IPS-15b (cell line): ENCODE data around the gene SIN3A.

ENCODE experiments used
- H3K27me3 ChIP-seq: one replicate; pipeline ENCODE4 v1.6.1; 2013; ENCODE audit warnings: low read length; ENCODE audit not compliant: control insufficient read depth, insufficient read depth
- H3K36me3 ChIP-seq: one replicate; pipeline ENCODE4 v1.6.1; 2013; ENCODE audit warnings: low read length; ENCODE audit not compliant: control insufficient read depth, insufficient read depth
- H3K4me1 ChIP-seq: one replicate; pipeline ENCODE4 v1.6.1; 2013; ENCODE audit warnings: mild to moderate bottlenecking, low read length; ENCODE audit not compliant: control insufficient read depth, insufficient read depth
- H3K4me3 ChIP-seq: one replicate; pipeline ENCODE4 v1.5.1; 2013; ENCODE audit warnings: low read depth, low read length
- H3K9ac ChIP-seq: one replicate; pipeline ENCODE4 v1.6.1; 2013; ENCODE audit warnings: low read depth, mild to moderate bottlenecking, low read length
- H3K9me3 ChIP-seq: one replicate; pipeline ENCODE4 v1.6.1; 2013; ENCODE audit warnings: mild to moderate bottlenecking, low read length; ENCODE audit not compliant: control insufficient read depth, insufficient read depth

The SIN3A gene

DNA sequence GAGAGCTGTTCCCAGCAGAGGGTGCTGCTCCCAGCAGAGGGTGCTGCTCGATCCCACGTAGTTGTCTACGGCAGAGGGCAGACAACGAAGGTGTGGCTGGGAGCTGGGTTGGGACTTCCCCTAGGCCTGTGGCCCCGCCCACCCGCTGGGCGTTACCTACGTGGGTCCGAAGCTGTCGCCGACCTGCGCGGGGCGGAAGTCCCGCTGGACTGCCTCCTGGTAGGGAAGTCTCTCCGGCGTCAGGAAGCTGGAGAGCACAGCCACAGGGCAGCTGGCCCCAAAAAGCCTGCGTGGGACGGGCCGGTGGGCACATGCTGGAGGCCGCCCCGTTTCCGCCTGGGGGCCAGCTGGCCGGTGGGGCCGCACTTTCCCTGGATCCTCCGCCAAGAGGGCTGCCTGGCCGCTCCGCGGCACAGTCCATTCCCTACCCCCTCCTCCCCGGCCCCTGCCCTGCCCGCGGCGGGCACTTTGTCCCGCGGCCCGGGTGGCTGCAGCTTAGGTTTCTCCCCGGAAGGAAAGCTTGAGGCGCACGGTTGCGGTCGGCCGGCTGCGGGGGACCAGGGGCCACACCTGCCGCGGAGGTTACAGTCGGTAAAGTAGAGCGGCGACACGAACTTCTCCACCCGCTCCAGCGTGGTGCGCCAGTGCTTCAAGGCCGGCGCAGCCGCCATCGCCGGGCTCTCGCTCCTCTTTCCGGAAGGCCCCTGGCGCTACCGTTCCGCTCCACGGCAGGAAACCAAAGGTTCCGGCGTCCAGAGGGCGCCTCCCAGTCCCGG lies 83.4 kb downstream of the SIN3A start, which contains the start of gene MAN2C1:
MAN2C1 (minus strand) TSS at position 695 of the 776 bp plus-strand sequence; CDS start at position 671, 24 bp downstream.
- no peaks in the 10 kb centered on the region for H3K27me3 ChIP-seq
- H3K4me3 ChIP-seq: peak within 1 kb of the TSS; percentile 87
- no peaks in the 10 kb centered on the region for H3K9me3 ChIP-seq
- peak within 1 kb of the TSS; percentile 92 for H3K9ac ChIP-seq
- H3K36me3 ChIP-seq: peaks cover 19% of the 10 kb centered on the region
- peaks cover 9% of the 10 kb centered on the region for H3K4me1 ChIP-seq

DNA sequence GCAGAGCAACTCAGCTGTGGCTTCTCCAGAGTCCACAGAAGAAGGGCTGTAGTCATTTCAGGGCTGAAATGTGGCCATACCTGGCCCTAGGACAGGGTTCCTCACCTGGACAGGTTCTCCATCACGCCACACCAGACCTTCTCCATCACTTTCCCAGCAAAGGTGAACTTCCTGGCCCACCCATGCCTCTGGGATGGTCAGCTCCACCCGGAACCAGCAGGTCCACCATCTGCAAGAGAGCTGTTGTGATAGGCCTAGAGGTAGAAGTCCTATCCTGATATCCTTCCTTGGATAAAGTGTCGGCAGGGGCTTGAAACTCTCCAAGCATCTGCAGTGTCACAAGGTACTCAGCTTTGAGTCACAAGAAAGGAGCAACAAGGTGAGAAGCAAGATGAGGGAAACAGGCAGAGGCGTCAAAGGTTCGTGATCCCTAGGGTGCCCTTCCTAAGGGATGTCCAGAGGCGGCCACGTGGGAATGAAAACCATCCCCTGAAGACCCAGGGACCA lies 84.0 kb downstream of the SIN3A start:
- Histone ChIP-seq H3K36me3 (peaks cover 23% of the 10 kb centered on the region), H3K9me3 (no peaks in the 10 kb centered on the region), H3K27me3 (no peaks in the 10 kb centered on the region), H3K4me3 (peak overlapping the region; percentile 87), H3K9ac (no peak overlapping the region), H3K4me1 (peaks cover 9% of the 10 kb centered on the region)

DNA sequence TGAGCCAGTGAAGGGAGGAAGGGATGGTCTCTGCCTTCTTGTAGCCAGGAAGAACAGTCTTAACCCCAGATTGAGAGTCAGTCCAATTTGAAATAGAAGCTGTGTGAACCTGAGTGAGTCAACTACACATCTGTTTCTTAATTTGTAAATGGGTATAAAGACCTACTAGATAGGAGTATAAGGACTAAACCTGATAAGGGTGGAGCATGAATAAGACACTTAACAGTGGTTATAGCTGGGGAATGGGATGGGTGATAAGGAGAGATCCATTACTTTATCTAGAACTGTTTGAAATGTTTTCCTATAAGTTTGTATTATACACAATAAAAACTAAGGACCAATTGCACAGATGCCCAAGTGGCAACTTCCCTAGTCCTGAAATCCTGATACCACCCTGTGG lies 84.5 kb downstream of the SIN3A start:
- Histone ChIP-seq H3K36me3 (peaks cover 27% of the 10 kb centered on the region), H3K4me1 (peaks cover 9% of the 10 kb centered on the region), H3K27me3 (no peaks in the 10 kb centered on the region), H3K4me3 (no peak overlapping the region), H3K9me3 (no peaks in the 10 kb centered on the region), H3K9ac (no peak overlapping the region)

DNA sequence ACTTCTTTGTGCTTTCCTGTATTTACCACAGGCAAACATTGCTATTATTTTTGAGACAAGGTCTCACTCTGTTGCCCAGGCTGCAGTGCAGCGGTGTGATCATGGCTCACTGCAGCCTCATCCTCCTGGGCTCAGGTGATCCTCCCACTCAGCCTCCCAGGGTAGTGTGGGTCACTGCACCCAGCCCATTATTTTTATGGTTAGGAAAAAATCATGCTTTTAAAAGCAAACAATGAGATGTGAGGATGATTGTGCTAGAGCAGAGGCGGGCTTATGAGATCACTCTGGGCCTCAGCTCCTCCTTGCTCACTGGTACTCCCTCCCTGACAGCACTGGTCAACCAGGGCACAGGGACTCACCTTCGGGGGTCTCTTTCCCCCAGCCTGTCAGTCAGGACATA lies 85.3 kb downstream of the SIN3A start:
- H3K9ac ChIP-seq: no peak overlapping the region
- peaks cover 9% of the 10 kb centered on the region for H3K4me1 ChIP-seq
- no peaks in the 10 kb centered on the region for H3K27me3 ChIP-seq
- no peaks in the 10 kb centered on the region for H3K9me3 ChIP-seq
- peaks cover 29% of the 10 kb centered on the region for H3K36me3 ChIP-seq
- H3K4me3 ChIP-seq: no peak overlapping the region

DNA sequence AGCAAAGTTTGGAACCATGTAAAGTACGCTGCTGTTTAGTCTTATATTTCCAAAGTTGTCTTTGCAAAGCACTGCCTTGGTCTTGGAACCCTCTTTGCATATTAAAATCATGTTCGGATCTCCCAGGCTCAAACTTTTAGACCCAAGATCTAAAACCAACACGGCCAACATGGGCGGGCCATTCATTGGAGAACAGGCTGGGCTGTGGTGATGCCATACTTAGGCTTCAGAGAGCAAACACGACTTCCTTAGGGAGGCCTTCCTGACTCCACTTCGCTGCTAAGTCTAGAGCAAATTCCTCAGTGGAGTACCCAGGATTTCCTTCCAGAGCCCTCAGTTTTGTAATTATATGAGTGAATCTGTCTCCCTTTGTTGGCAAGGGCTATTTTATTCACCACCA lies 86.6 kb downstream of the SIN3A start:
- Histone ChIP-seq H3K9me3 (no peaks in the 10 kb centered on the region), H3K4me1 (peaks cover 9% of the 10 kb centered on the region), H3K36me3 (peaks cover 37% of the 10 kb centered on the region), H3K4me3 (no peak overlapping the region), H3K27me3 (no peaks in the 10 kb centered on the region), H3K9ac (no peak overlapping the region)

DNA sequence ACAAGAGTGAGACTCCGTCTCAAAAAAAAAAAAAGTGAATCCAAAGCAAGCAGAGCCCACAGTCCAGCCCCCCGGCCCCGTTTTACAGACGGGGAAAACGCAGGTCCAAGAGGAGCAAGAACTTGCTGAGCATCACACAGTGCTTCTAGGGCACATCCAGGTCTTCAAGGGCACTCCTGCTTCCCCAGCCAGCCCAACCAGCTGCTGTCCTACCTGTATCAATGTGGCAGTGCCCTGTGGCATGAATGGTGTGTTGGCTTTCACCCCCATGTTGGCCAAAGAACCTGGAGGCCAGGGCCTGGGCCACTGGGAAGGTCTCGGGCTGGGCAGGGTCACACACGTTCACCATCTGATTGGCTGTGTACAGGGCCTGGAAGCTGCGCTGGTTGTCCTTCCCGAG lies 87.7 kb downstream of the SIN3A start:
- Histone ChIP-seq H3K4me3 (no peak overlapping the region), H3K9ac (no peak overlapping the region), H3K27me3 (no peaks in the 10 kb centered on the region), H3K9me3 (no peaks in the 10 kb centered on the region), H3K36me3 (peaks cover 45% of the 10 kb centered on the region), H3K4me1 (peaks cover 5% of the 10 kb centered on the region)

- H3K9me3 ChIP-seq: no peaks in the 10 kb centered on the region
- H3K4me1 ChIP-seq: peaks cover 5% of the 10 kb centered on the region
- no peak overlapping the region for H3K4me3 ChIP-seq
- H3K36me3 ChIP-seq: peaks cover 51% of the 10 kb centered on the region
- no peaks in the 10 kb centered on the region for H3K27me3 ChIP-seq
- H3K9ac ChIP-seq: no peak overlapping the region
Observed at GRCh38 chr15:75362642-75363249, 88.7 kb downstream of the SIN3A start.

- Histone ChIP-seq H3K9ac (no peak overlapping the region), H3K9me3 (no peaks in the 10 kb centered on the region), H3K4me3 (no peak overlapping the region), H3K4me1 (no peaks in the 10 kb centered on the region), H3K36me3 (peaks cover 51% of the 10 kb centered on the region), H3K27me3 (no peaks in the 10 kb centered on the region)
Observed at GRCh38 chr15:75361989-75362641, 89.4 kb downstream of the SIN3A start.

GRCh38 chr15:75361361-75361988 lies 90.0 kb downstream of the SIN3A start:
- H3K9ac ChIP-seq: no peak overlapping the region
- H3K4me3 ChIP-seq: no peak overlapping the region
- H3K27me3 ChIP-seq: no peaks in the 10 kb centered on the region
- peaks cover 57% of the 10 kb centered on the region for H3K36me3 ChIP-seq
- H3K9me3 ChIP-seq: no peaks in the 10 kb centered on the region
- H3K4me1 ChIP-seq: no peaks in the 10 kb centered on the region

GRCh38 chr15:75360856-75361255 lies 90.6 kb downstream of the SIN3A start:
- H3K9ac ChIP-seq: no peak overlapping the region
- H3K4me3 ChIP-seq: no peak overlapping the region
- H3K4me1 ChIP-seq: no peaks in the 10 kb centered on the region
- H3K36me3 ChIP-seq: peaks cover 54% of the 10 kb centered on the region
- no peaks in the 10 kb centered on the region for H3K9me3 ChIP-seq
- H3K27me3 ChIP-seq: no peaks in the 10 kb centered on the region

DNA sequence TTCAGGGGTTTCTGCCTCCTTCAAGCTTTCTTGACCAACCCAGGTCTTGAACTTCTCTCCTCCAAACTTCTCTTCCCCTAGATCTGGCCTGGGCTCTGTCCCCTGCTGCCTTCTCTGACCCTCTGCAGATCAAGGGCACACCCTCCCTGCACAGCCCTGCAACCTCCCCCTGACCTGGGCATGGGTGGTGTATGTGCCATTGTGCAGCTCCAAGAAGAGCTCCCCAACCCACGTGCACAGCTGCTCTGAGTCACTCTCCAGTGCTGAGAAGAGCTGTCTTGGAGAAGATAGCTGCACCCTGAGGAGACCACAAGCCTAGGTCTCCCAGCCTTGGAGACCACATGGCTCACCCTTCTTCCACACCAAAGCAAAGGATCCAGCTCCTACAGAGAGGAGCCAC lies 91.1 kb downstream of the SIN3A start:
- Histone ChIP-seq H3K27me3 (no peaks in the 10 kb centered on the region), H3K36me3 (peaks cover 53% of the 10 kb centered on the region), H3K9ac (no peak overlapping the region), H3K4me3 (no peak overlapping the region), H3K4me1 (no peaks in the 10 kb centered on the region), H3K9me3 (no peaks in the 10 kb centered on the region)
